ENCODE results near the gene GXYLT1. TPM values are rescaled to one million over a fixed set of nuclear protein-coding genes. Genes with fewer than 3 reads are reported as not detected.
"Not testable (repeated sequence)": the region's sequence is repeated elsewhere in the genome, so short reads cannot be mapped to it uniquely, and the experiment has no call there.

The GXYLT1 gene
- polyA plus RNA-seq, 1 of the 3 experiments (the other 2 are of a cell fraction) = 5.0 TPM

GRCh38 chr12:42190376-42190775, 45.7 kb upstream of the GXYLT1 start:
- Histone ChIP-seq H3F3A (replicated peaks; ENCODE audit: insufficient read depth) (peaks cover 8% of the 10 kb centered on the region), H3K4me1 (ENCODE audit: control insufficient read depth in 1 of 2, insufficient read depth in 2 of 2, low read depth in 1 of 2, low read length in 1 of 2) (no peaks in the 10 kb centered on the region; a peak in 1 of 4 replicates), H3K9me3 (no peaks in the 10 kb centered on the region), H3K27me3 (ENCODE audit: insufficient read depth) (no peaks in the 10 kb centered on the region), H3K36me3 (replicated peaks in 1 of 2; ENCODE audit: control insufficient read depth in 1 of 2, insufficient read depth in 2 of 2, low read length in 1 of 2) (peaks cover 5 to 16% of the 10 kb centered on the region in 2 experiments), H3K4me3 (ENCODE audit: low read depth in 2 of 2, low read length in 1 of 2) (no peak overlapping the region), H3K9ac (no peak overlapping the region), H3K27ac (ENCODE audit: low read depth in 2 of 2, low read length in 1 of 2) (no peak overlapping the region), H3K79me2 (ENCODE audit: insufficient read depth) (peaks cover 10% of the 10 kb centered on the region; the same call in 1 of the 2 replicates), H3K9me2 (no peaks in the 10 kb centered on the region), H4K20me1 (ENCODE audit: insufficient read depth) (no peaks in the 10 kb centered on the region), H3K4me2 (no peak overlapping the region), H2AFZ (ENCODE audit: low read depth) (no peak overlapping the region)
- no peak for DNase-seq
- TF ChIP-seq MXI1 (IDR thresholded peaks at IDR 0.05; ENCODE audit: low read depth, low read length) (no peak), RAD21 (IDR thresholded peaks at IDR 0.05; ENCODE audit: low read length) (no peak), MEF2A (IDR thresholded peaks at IDR 0.05; ENCODE audit: borderline replicate concordance, low read depth) (no peak), EZH2phosphoT487 (IDR thresholded peaks at IDR 0.05; ENCODE audit: borderline replicate concordance, low read depth) (no peak), ZBTB33 (IDR thresholded peaks at IDR 0.05; ENCODE audit: borderline replicate concordance, low read depth) (no peak), USF2 (IDR thresholded peaks at IDR 0.05; ENCODE audit: borderline replicate concordance, low read depth, low read length) (no peak), USF1 (IDR thresholded peaks at IDR 0.05; ENCODE audit: borderline replicate concordance, low read depth) (no peak), SMC3 (IDR thresholded peaks at IDR 0.05; ENCODE audit: low read depth, low read length) (no peak), GABPA (IDR thresholded peaks at IDR 0.05; ENCODE audit: low read depth) (no peak), MAX (IDR thresholded peaks at IDR 0.05; ENCODE audit: low read depth) (no peak), RFX5 (IDR thresholded peaks at IDR 0.05; ENCODE audit: low read length) (no peak)
- ChIA-PET POLR2A (no interaction called here), CTCF (no interaction called here)

- peaks cover 10% of the 10 kb centered on the region; the same call in 1 of the 2 replicates for H3K79me2 ChIP-seq (ENCODE audit: insufficient read depth)
- DNase-seq; H3K9me2 ChIP-seq; H3F3A ChIP-seq (replicated peaks; ENCODE audit: insufficient read depth); H3K36me3 ChIP-seq (replicated peaks in 1 of 2; ENCODE audit: control insufficient read depth in 1 of 2, insufficient read depth in 2 of 2, low read length in 1 of 2); H3K27me3 ChIP-seq (ENCODE audit: insufficient read depth); H3K9me3 ChIP-seq; H3K4me2 ChIP-seq; H2AFZ ChIP-seq (ENCODE audit: low read depth); H3K27ac ChIP-seq (ENCODE audit: low read depth in 2 of 2, low read length in 1 of 2); H3K9ac ChIP-seq; H3K4me3 ChIP-seq (ENCODE audit: low read depth in 2 of 2, low read length in 1 of 2); H3K4me1 ChIP-seq (ENCODE audit: control insufficient read depth in 1 of 2, insufficient read depth in 2 of 2, low read depth in 1 of 2, low read length in 1 of 2); POLR2A ChIA-PET; H4K20me1 ChIP-seq (ENCODE audit: insufficient read depth): not testable (repeated sequence)
- 89% methylated on average over 3 of the region's 3 CpGs for WGBS (ENCODE audit: low lambda C conversion rate)
- CTCF ChIA-PET = interaction anchor here (0.6 kb wide), 1 partner anchor 89 kb away, joined by 3 read pairs; no protein-coding TSS in a partner anchor
Measured at GRCh38 chr12:42188275-42188674, 43.6 kb upstream of the GXYLT1 start.
